ENCODE data around the gene MS4A2.
"Not testable (repeated sequence)": the region's sequence is repeated elsewhere in the genome, so short reads cannot be mapped to it uniquely, and the experiment has no call there.

Gene MS4A2

GRCh38 chr11:60100516-60100915 is 12.1 kb downstream of the MS4A2 start:
- no peak for TF ChIP-seq CTCF (IDR thresholded peaks at IDR 0.05)
- Histone ChIP-seq H3K36me3 (ENCODE audit: control insufficient read depth, insufficient read depth, low read length) (no peaks in the 10 kb centered on the region), H3K27me3 (ENCODE audit: control insufficient read depth, insufficient read depth, low read length) (no peaks in the 10 kb centered on the region), H3K27ac (no peak overlapping the region), H3K9ac (no peak overlapping the region), H3K4me1 (no peaks in the 10 kb centered on the region), H3K9me3 (ENCODE audit: control insufficient read depth, low read length) (no peaks in the 10 kb centered on the region), H3K79me2 (no peaks in the 10 kb centered on the region), H2AFZ (no peak overlapping the region), H3K4me2 (ENCODE audit: low read length) (no peak overlapping the region), H3K4me3 (ENCODE audit: low read depth, low read length) (no peak overlapping the region)

- not testable (repeated sequence) for H2AFZ ChIP-seq; H3K79me2 ChIP-seq; H3K9me3 ChIP-seq (ENCODE audit: control insufficient read depth, low read length); H3K4me1 ChIP-seq; H3K27ac ChIP-seq; H3K36me3 ChIP-seq (ENCODE audit: control insufficient read depth, insufficient read depth, low read length); H3K4me2 ChIP-seq (ENCODE audit: low read length); H3K27me3 ChIP-seq (ENCODE audit: control insufficient read depth, insufficient read depth, low read length); H3K9ac ChIP-seq; H3K4me3 ChIP-seq (ENCODE audit: low read depth, low read length)
These were observed 12.9 kb downstream of the MS4A2 start for GRCh38 chr11:60101368-60101767.

DNA sequence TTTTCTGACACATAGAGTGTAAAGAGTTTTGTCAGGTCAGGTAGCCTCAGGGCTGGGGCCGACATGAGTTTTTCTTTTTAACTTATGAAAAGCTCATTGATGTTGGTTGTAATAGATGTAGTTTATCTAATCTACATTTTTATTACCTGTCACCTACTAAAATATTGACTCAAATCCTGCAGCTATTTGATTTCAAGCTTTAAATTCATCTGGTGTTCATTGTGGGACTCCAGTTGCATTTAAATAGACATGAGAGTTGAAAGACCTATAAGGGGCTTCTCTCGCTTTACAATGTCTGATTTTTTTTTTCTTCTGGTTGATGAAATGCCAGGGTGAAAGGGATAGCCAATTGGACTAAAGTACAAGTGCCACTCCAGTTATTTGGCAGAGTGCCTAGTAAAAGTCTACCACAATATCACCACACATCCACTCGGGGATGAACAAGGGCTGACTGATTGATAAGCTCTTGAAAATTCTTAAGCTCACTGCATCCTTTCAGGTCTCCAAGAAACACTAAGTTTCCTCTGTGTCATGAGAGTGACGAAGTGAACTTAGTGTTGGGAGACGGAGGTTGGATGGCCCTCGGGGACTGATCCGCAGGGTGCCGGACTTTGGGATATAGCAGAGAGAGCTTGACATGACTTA is 16.1 kb downstream of the MS4A2 start:
- H3K4me1 ChIP-seq; H3K9me3 ChIP-seq (ENCODE audit: control insufficient read depth, low read length); H3K79me2 ChIP-seq; H3K4me2 ChIP-seq (ENCODE audit: low read length); H3K36me3 ChIP-seq (ENCODE audit: control insufficient read depth, insufficient read depth, low read length); H3K27ac ChIP-seq; H3K27me3 ChIP-seq (ENCODE audit: control insufficient read depth, insufficient read depth, low read length); H3K4me3 ChIP-seq (ENCODE audit: low read depth, low read length); H2AFZ ChIP-seq; H3K9ac ChIP-seq: not testable (repeated sequence)

DNA sequence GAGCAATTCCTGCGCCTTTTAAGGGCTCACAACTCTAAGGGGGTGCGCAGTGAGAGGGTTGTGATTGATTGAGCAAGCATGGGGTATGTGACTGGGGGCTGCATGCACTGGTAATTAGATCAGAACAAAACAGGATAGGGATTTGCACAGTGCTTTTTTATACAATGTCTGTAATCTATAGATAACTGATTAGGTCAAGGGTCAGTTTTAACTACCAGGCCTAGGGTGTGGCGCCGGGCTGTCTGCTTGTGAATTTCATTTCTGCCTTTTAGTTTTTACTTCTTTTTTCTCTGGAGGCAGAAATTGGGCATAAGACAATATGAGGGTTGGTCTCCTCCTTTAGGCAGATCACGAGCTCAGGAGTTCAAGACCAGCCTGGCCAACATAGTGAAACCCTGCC is 20.2 kb downstream of the MS4A2 start:
- not testable (repeated sequence) for H3K36me3 ChIP-seq (ENCODE audit: control insufficient read depth, insufficient read depth, low read length); H3K27ac ChIP-seq; H3K4me2 ChIP-seq (ENCODE audit: low read length)

GRCh38 chr11:60111793-60112192 is 23.3 kb downstream of the MS4A2 start:
- no peaks in the 10 kb centered on the region for H3K36me3 ChIP-seq (ENCODE audit: control insufficient read depth, insufficient read depth, low read length)
- H3K79me2 ChIP-seq: no peaks in the 10 kb centered on the region
- no peak for TF ChIP-seq CTCF (IDR thresholded peaks at IDR 0.05)
- no peak overlapping the region for H3K27ac ChIP-seq
- no peak overlapping the region for H3K9ac ChIP-seq
- no peak overlapping the region for H2AFZ ChIP-seq
- no peaks in the 10 kb centered on the region for H3K4me1 ChIP-seq
- no peaks in the 10 kb centered on the region for H3K9me3 ChIP-seq (ENCODE audit: control insufficient read depth, low read length)
- H3K4me2 ChIP-seq (ENCODE audit: low read length): no peak overlapping the region
- no peaks in the 10 kb centered on the region for H3K27me3 ChIP-seq (ENCODE audit: control insufficient read depth, insufficient read depth, low read length)
- H3K4me3 ChIP-seq (ENCODE audit: low read depth, low read length): no peak overlapping the region

More for the DNA sequence above, 20.2 kb downstream of the MS4A2 start:
- not testable (repeated sequence) for H3K4me3 ChIP-seq (ENCODE audit: low read depth, low read length); H2AFZ ChIP-seq; H3K9ac ChIP-seq; H3K27me3 ChIP-seq (ENCODE audit: control insufficient read depth, insufficient read depth, low read length); H3K4me1 ChIP-seq; H3K79me2 ChIP-seq; H3K9me3 ChIP-seq (ENCODE audit: control insufficient read depth, low read length)

DNA sequence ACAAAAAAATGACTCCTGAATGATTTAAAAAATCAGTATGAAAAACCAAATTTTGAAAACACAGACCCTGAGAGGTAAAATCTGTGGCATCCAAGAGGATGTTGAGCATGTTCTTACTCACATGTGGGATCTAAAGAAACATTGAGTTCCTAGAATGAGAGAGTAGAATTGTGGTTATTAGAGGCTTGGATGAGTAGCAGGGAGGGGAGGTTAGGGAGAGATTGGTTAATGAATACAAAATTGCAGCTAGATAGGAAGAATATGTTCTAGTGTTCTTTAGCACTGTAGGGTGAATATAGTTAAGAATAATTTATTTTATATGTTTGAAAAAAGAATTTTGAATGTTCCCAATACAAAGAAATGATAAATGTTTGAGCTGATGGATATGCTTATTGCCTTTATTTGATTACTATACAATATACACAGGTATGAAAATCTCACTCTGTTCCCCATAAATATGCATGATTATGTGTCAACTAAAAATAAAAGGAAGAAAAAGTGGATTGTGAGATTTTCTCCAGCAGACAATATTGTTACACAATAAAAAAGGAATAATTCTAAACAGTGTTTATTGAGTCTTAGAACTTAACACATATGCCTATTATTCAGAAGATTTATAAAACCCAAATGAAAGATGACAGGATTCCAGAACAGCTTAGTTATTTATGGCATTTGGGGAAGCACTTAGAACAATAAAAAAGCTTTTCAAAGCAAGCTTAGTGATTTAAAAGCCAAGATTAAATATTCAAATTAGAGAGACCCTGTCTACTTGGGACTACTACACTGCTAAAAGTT is 28.7 kb downstream of the MS4A2 start:
- Histone ChIP-seq H3K27ac (no peak overlapping the region), H3K9ac (no peak overlapping the region), H3K9me3 (ENCODE audit: control insufficient read depth, low read length) (no peaks in the 10 kb centered on the region), H3K4me1 (no peaks in the 10 kb centered on the region), H2AFZ (no peak overlapping the region), H3K4me3 (ENCODE audit: low read depth, low read length) (no peak overlapping the region), H3K27me3 (ENCODE audit: control insufficient read depth, insufficient read depth, low read length) (no peaks in the 10 kb centered on the region), H3K79me2 (no peaks in the 10 kb centered on the region), H3K4me2 (ENCODE audit: low read length) (no peak overlapping the region), H3K36me3 (ENCODE audit: control insufficient read depth, insufficient read depth, low read length) (no peaks in the 10 kb centered on the region)
- no peak for TF ChIP-seq CTCF (IDR thresholded peaks at IDR 0.05)
